GM12801 (cell line): ENCODE results near the gene FAM20A.

Experiments
- CTCF ChIP-seq: IDR thresholded peaks from one replicate; pipeline ENCODE4 v1.5.1; 2011; ENCODE audit warnings: control low read depth; ENCODE audit not compliant: insufficient read length; ENCODE audit errors: extremely low read depth

Gene FAM20A

GRCh38 chr17:68569346-68569745, 31.8 kb downstream of the FAM20A start:
- no peak for TF ChIP-seq CTCF

- TF ChIP-seq CTCF: no peak
Observed at GRCh38 chr17:68568581-68568980, 32.6 kb downstream of the FAM20A start.

- no peak for TF ChIP-seq CTCF
Observed at GRCh38 chr17:68567581-68567980, 33.6 kb downstream of the FAM20A start.

GRCh38 chr17:68567035-68567434, 34.1 kb downstream of the FAM20A start:
- TF ChIP-seq CTCF: no peak

GRCh38 chr17:68566442-68566738, 34.8 kb downstream of the FAM20A start:
- no peak for TF ChIP-seq CTCF

- no peak for TF ChIP-seq CTCF
Observed at GRCh38 chr17:68565661-68566441, 35.3 kb downstream of the FAM20A start.

- no peak for TF ChIP-seq CTCF
Observed at GRCh38 chr17:68564415-68565111, 36.6 kb downstream of the FAM20A start.
